Motor neuron (in vitro differentiated cells): Measurements from ENCODE around the gene CIT. TPM values are rescaled to one million over a fixed set of nuclear protein-coding genes. Genes with fewer than 3 reads are reported as not detected.
"Not testable (repeated sequence)": the region's sequence is repeated elsewhere in the genome, so short reads cannot be mapped to it uniquely, and the experiment has no call there.

Experiments used
- ATAC-seq, 8 experiments: fragments of 200-7000 bp; cut with Tn5 transposase; replicated peaks in 6 of 8; 2 replicates each; pipeline ENCODE4 v1.8.0; 2021; ENCODE audit warnings: mild to moderate bottlenecking in 8 of 8, moderate library complexity in 8 of 8
- H3K27ac ChIP-seq, 2 donors: fragments of 250-450 bp; sonication (Bioruptor Pico); 2 replicates each; pipeline ENCODE4 v1.9.0; 2021; ENCODE audit warnings: antibody characterized with exemption in 2 of 2, mild to moderate bottlenecking in 2 of 2, moderate library complexity in 1 of 2
- H3K4me1 ChIP-seq, 2 donors: fragments of 250-450 bp; sonication (Bioruptor Pico); replicated peaks in 1 of 2; 2 replicates each; pipeline ENCODE4 v1.6.1; 2021; ENCODE audit warnings: antibody characterized with exemption in 2 of 2, mild to moderate bottlenecking in 2 of 2, moderate library complexity in 1 of 2
- H3K4me3 ChIP-seq, 5 donors: fragments of 250-450 bp; sonication (Bioruptor Pico); 2 replicates each; pipeline ENCODE4 v1.9.0; 2021; ENCODE audit warnings: antibody characterized with exemption in 5 of 5, mild to moderate bottlenecking in 5 of 5, moderate library complexity in 4 of 5
- WGBS, 10 experiments: fragments of 450-650 bp; shearing (Covaris generic); methylation state at CpG; one replicate each; pipeline ENCODE4 v1.0.0; 2022; 5-methylcytosine and 5-hydroxymethylcytosine counted together
- in situ Hi-C, 9 experiments: fragments of 400-800 bp; cut with MboI; loops; one replicate each; pipeline ENCODE4 v1.15.0; 2021; ENCODE audit warnings: low sequenced_read_pairs in 9 of 9, low pct_unique_long_range_greater_than_20kb in 2 of 9; ENCODE audit not compliant: unreplicated experiment in 9 of 9
- total RNA-seq, 8 experiments: library from RNA; unstranded; fragments of 300-600 nt; gene quantifications; 2 replicates each; pipeline versions ENCODE4 v1.2.3 to v1.2.4, GENCODE V29; 2022

The CIT gene
- total RNA-seq, 8 experiments from 2014 or later = 2.2 to 35.6 (median 6.9) TPM

GRCh38 chr12:119718141-119718540 is 159.0 kb downstream of the CIT start:
- H3K27ac ChIP-seq = no peak overlapping the region
- in situ Hi-C loops = no loop called here
- no peaks in the 10 kb centered on the region for H3K4me1 ChIP-seq
- no peak overlapping the region for H3K4me3 ChIP-seq
- 86 to 100% (median 100%) methylated on average over 1 to 11 of the region's 17 CpGs; no CpG with 5 or more reads in 3 of the 10 experiments for WGBS, 10 experiments
- ATAC-seq = no peak

GRCh38 chr12:119715268-119715620 is 161.9 kb downstream of the CIT start:
- Histone ChIP-seq H3K4me3 (no peak overlapping the region), H3K27ac (no peak overlapping the region), H3K4me1 (no peaks in the 10 kb centered on the region)
- ATAC-seq = no peak
- WGBS, 10 experiments = 83 to 100% (median 100%) methylated on average over 2 to 3 of the region's 3 CpGs; no CpG with 5 or more reads in 3 of the 10 experiments
- in situ Hi-C loops = no loop called here

GRCh38 chr12:119714614-119715267 is 162.4 kb downstream of the CIT start:
- Histone ChIP-seq H3K4me3 (no peak overlapping the region), H3K27ac (no peak overlapping the region), H3K4me1 (no peaks in the 10 kb centered on the region)
- in situ Hi-C loops = no loop called here
- 86 to 100% (median 100%) methylated on average over 1 to 3 of the region's 4 CpGs; no CpG with 5 or more reads in 2 of the 10 experiments for WGBS, 10 experiments
- no peak for ATAC-seq

- 86 to 100% (median 100%) methylated on average over 1 to 5 of the region's 8 CpGs; no CpG with 5 or more reads in 4 of the 10 experiments for WGBS, 10 experiments
- H3K4me3 ChIP-seq = no peak overlapping the region
- ATAC-seq = no peak
- in situ Hi-C loops = no loop called here
- H3K4me1 ChIP-seq = no peaks in the 10 kb centered on the region
- no peak overlapping the region for H3K27ac ChIP-seq
Observed at GRCh38 chr12:119713551-119714031, 163.5 kb downstream of the CIT start.

GRCh38 chr12:119712721-119713120 is 164.4 kb downstream of the CIT start:
- in situ Hi-C loops = no loop called here
- Histone ChIP-seq H3K4me1 (no peaks in the 10 kb centered on the region), H3K4me3 (no peak overlapping the region), H3K27ac (no peak overlapping the region)
- no peak for ATAC-seq
- 93 to 100% (median 98%) methylated on average over 1 to 11 of the region's 11 CpGs; no CpG with 5 or more reads in 1 of the 10 experiments for WGBS, 10 experiments

- 89 to 100% (median 100%) methylated on average over 1 to 3 of the region's 4 CpGs; no CpG with 5 or more reads in 3 of the 10 experiments for WGBS, 10 experiments
- ATAC-seq = no peak
- H3K4me1 ChIP-seq = no peaks in the 10 kb centered on the region
- in situ Hi-C loops = no loop called here
- H3K27ac ChIP-seq = no peak overlapping the region
- no peak overlapping the region for H3K4me3 ChIP-seq
Observed at GRCh38 chr12:119711693-119712092, 165.4 kb downstream of the CIT start.

GRCh38 chr12:119710965-119711551 is 166.1 kb downstream of the CIT start:
- no peak overlapping the region for H3K27ac ChIP-seq
- in situ Hi-C loops = no loop called here

GRCh38 chr12:119710374-119710964 is 166.7 kb downstream of the CIT start:
- H3K4me3 ChIP-seq = no peak overlapping the region
- H3K27ac ChIP-seq = no peak overlapping the region
- ATAC-seq = peak in 3 of 8 experiments; percentile 58 to 91 (median 68)
- in situ Hi-C loops = no loop called here
- 29 to 100% (median 98%) methylated on average over 1 to 10 of the region's 11 CpGs; no CpG with 5 or more reads in 1 of the 10 experiments for WGBS, 10 experiments
- H3K4me1 ChIP-seq = no peaks in the 10 kb centered on the region

More at GRCh38 chr12:119710965-119711551, 166.1 kb downstream of the CIT start:
- Histone ChIP-seq H3K4me1 (no peaks in the 10 kb centered on the region), H3K4me3 (no peak overlapping the region)
- no peak for ATAC-seq
- 70 to 100% (median 90%) methylated on average over 2 to 12 of the region's 15 CpGs; no CpG with 5 or more reads in 3 of the 10 experiments for WGBS, 10 experiments

GRCh38 chr12:119706427-119706826 is 170.7 kb downstream of the CIT start:
- ATAC-seq, H3K27ac ChIP-seq, H3K4me3 ChIP-seq, in situ Hi-C loops, H3K4me1 ChIP-seq: not testable (repeated sequence)
- 60% methylated on average over 1 of the region's 1 CpG; no CpG with 5 or more reads in 9 of the 10 experiments for WGBS, 10 experiments

- in situ Hi-C loops = no loop called here
Observed at GRCh38 chr12:119705182-119705581, 171.9 kb downstream of the CIT start.

GRCh38 chr12:119704065-119704747 is 172.9 kb downstream of the CIT start:
- ATAC-seq = no peak
- Histone ChIP-seq H3K27ac (no peak overlapping the region), H3K4me3 (no peak overlapping the region), H3K4me1 (no peaks in the 10 kb centered on the region)
- in situ Hi-C loops = no loop called here
- WGBS, 10 experiments = 40 to 100% (median 83%) methylated on average over 1 to 15 of the region's 16 CpGs; no CpG with 5 or more reads in 1 of the 10 experiments

More at GRCh38 chr12:119705182-119705581, 171.9 kb downstream of the CIT start:
- H3K27ac ChIP-seq = no peak overlapping the region
- 0 to 97% (median 88%) methylated on average over 1 to 7 of the region's 7 CpGs; no CpG with 5 or more reads in 2 of the 10 experiments for WGBS, 10 experiments
- H3K4me1 ChIP-seq = no peaks in the 10 kb centered on the region
- no peak for ATAC-seq
- H3K4me3 ChIP-seq = no peak overlapping the region

- H3K27ac ChIP-seq = no peak overlapping the region
- no peak for ATAC-seq
- in situ Hi-C loops = no loop called here
- no peak overlapping the region for H3K4me3 ChIP-seq
- WGBS, 10 experiments = 27 to 100% (median 93%) methylated on average over 1 to 5 of the region's 6 CpGs; no CpG with 5 or more reads in 4 of the 10 experiments
- H3K4me1 ChIP-seq = no peaks in the 10 kb centered on the region
Observed at GRCh38 chr12:119700078-119700477, 177.0 kb downstream of the CIT start.
